Endothelial cell of umbilical vein (primary cell): ENCODE measurements around the gene PAPPA. TPM values are rescaled to one million over a fixed set of nuclear protein-coding genes. Genes with fewer than 3 reads are reported as not detected.

ENCODE experiments used
- BruUV-seq: library from RNA; stranded (reverse); fragments of 400-500 nt; replicated peaks from 2 replicates; lab custom pipeline; 2021; lab: Mats Ljungman, UMichigan
- CTCF ChIA-PET: fragments of 300-600, 350-600 bp; sonication (Branson Sonifier 250); formaldehyde crosslinking; loops from one replicate; lab custom pipeline; 2021; ENCODE audit warnings: antibody characterized with exemption, inconsistent platforms; lab: Charles Lee
- POLR2A ChIA-PET: fragments of 300-600, 350-600 bp; sonication (Branson Sonifier 250); formaldehyde crosslinking; loops from one replicate; lab custom pipeline; 2021; ENCODE audit warnings: antibody characterized with exemption, inconsistent platforms; lab: Charles Lee
- DNase-seq: peaks from one replicate; pipeline ENCODE4 v3.0.0-alpha.2; 2011; ENCODE audit warnings: low read depth, low spot score
- FAIRE-seq: peaks from 2 replicates; lab custom pipeline; 2011; peaks lifted over from hg19 to GRCh38; lab: Jason Lieb, UNC
- H2AFZ ChIP-seq: 2 replicates; pipeline ENCODE4 v1.6.0; 2012; ENCODE audit warnings: low read depth, low read length, control low read depth, inconsistent platforms
- H3K27ac ChIP-seq: 2 replicates; pipeline ENCODE4 v1.5.1; 2011; ENCODE audit warnings: low read depth, mild to moderate bottlenecking, control low read depth, low read length, moderate library complexity; ENCODE audit not compliant: insufficient read depth
- H3K27me3 ChIP-seq, 2 experiments: 2 replicates each; pipeline versions ENCODE4 v1.6.0 to v1.6.1; 2011; ENCODE audit warnings: low read length in 2 of 2, mixed read lengths in 1 of 2; ENCODE audit not compliant: control insufficient read depth in 2 of 2, insufficient read depth in 2 of 2
- H3K36me3 ChIP-seq, 2 experiments: 2 replicates in 1 of 2; 3 replicates in 1 of 2; pipeline ENCODE4 v1.5.1; 2011; ENCODE audit warnings: low read length in 2 of 2, mild to moderate bottlenecking in 1 of 2, moderate library complexity in 1 of 2; ENCODE audit not compliant: control insufficient read depth in 2 of 2, insufficient read depth in 2 of 2; ENCODE audit errors: extremely low read depth in 1 of 2
- H3K4me1 ChIP-seq: 3 replicates; pipeline ENCODE4 v1.5.1; 2011; ENCODE audit warnings: mild to moderate bottlenecking, low read length; ENCODE audit not compliant: control insufficient read depth, insufficient read depth; ENCODE audit errors: extremely low read depth
- H3K4me2 ChIP-seq: 2 replicates; pipeline ENCODE4 v1.6.1; 2011; ENCODE audit warnings: low read length, control low read depth, mixed read lengths; ENCODE audit not compliant: insufficient read depth
- H3K4me3 ChIP-seq, 3 experiments: fragments of 200-600 bp in 1 of 3; sonication (generic), shearing (Covaris generic) in 1 of 3; replicated peaks in 1 of 3; 2 replicates each; pipeline ENCODE4 v1.5.1; 2011 to 2016; ENCODE audit warnings: control low read depth in 3 of 3, low read length in 3 of 3, mild to moderate bottlenecking in 2 of 3, inconsistent platforms in 1 of 3, low read depth in 1 of 3, moderate library complexity in 1 of 3; ENCODE audit not compliant: insufficient read depth in 1 of 3
- H3K79me2 ChIP-seq: 2 replicates; pipeline ENCODE4 v1.6.0; 2012; ENCODE audit warnings: low read length, inconsistent platforms; ENCODE audit not compliant: control insufficient read depth, insufficient read depth
- H3K9ac ChIP-seq: replicated peaks from 2 replicates; pipeline ENCODE3; 2011; ENCODE audit warnings: low read length, control low read depth; ENCODE audit not compliant: insufficient read depth; ENCODE audit errors: extremely low read depth
- H3K9me1 ChIP-seq: replicated peaks from 3 replicates; pipeline ENCODE4 v1.6.0; 2011; ENCODE audit warnings: mild to moderate bottlenecking, low read length; ENCODE audit not compliant: control insufficient read depth, insufficient read depth; ENCODE audit errors: extremely low read depth
- H3K9me3 ChIP-seq: replicated peaks from 2 replicates; pipeline ENCODE4 v1.5.1; 2012; ENCODE audit warnings: low read length, inconsistent platforms; ENCODE audit not compliant: control insufficient read depth, insufficient read depth
- H4K20me1 ChIP-seq: replicated peaks from 2 replicates; pipeline ENCODE3; 2011; ENCODE audit warnings: mild to moderate bottlenecking, low read length; ENCODE audit not compliant: control insufficient read depth, insufficient read depth; ENCODE audit errors: extremely low read depth
- FOS ChIP-seq: IDR thresholded peaks from 2 replicates; pipeline ENCODE4 v1.6.1; 2011; ENCODE audit warnings: mild to moderate bottlenecking, low read length, moderate library complexity, borderline replicate concordance; ENCODE audit not compliant: insufficient read depth
- JUN ChIP-seq: IDR thresholded peaks from 2 replicates; pipeline ENCODE4 v1.6.1; 2011; ENCODE audit warnings: borderline replicate concordance, low read depth; ENCODE audit not compliant: insufficient read length, insufficient read depth
- MYC ChIP-seq: IDR thresholded peaks from one replicate; pipeline ENCODE4 v1.6.1; 2011; ENCODE audit warnings: mild to moderate bottlenecking, low read depth, low read length
- POLR2A ChIP-seq: IDR thresholded peaks from 2 replicates; pipeline ENCODE4 v1.6.1; 2012; ENCODE audit warnings: low read depth, mild to moderate bottlenecking, control low read depth, low read length
- POLR2AphosphoS5 ChIP-seq: IDR thresholded peaks from 2 replicates; pipeline ENCODE4 v1.6.1; 2012; ENCODE audit warnings: low read depth, mild to moderate bottlenecking, control low read depth, low read length, moderate library complexity; ENCODE audit not compliant: insufficient read depth
- dilution Hi-C: fragments of 300-500 bp; cut with MboI; formaldehyde crosslinking; loops from one replicate; pipeline ENCODE4 v1.15.0; 2019; ENCODE audit warnings: low sequenced_read_pairs; ENCODE audit not compliant: extremely low pct_ligation_motif_present
- intact Hi-C: fragments of 100-400 bp; cut with micrococcal nuclease; formaldehyde crosslinking; loops from one replicate; pipeline ENCODE4 v1.10.0; 2022
- polyA plus RNA-seq, 4 experiments: library from polyadenylated mRNA; depleted of rRNA in 3 of 4; stranded (reverse) in 3 of 4; unstranded in 1 of 4; fragments of >200 nt; gene quantifications; 2 replicates each; pipeline versions ENCODE4 v1.2.1 to v1.2.3, GENCODE V29; 2011 to 2012; ENCODE audit warnings: missing spikeins in 1 of 4
- total RNA-seq: library from RNA; stranded (reverse); gene quantifications from 2 replicates; pipeline ENCODE4 v1.2.3, GENCODE V29; 2021
- TF ChIP-seq, protein P1 (sequence below), 2 donors: IDR thresholded peaks; 1 replicate in 1 of 2; 2 replicates in 1 of 2; pipeline ENCODE4 v1.5.1; 2011; ENCODE audit warnings: low read length in 2 of 2, mild to moderate bottlenecking in 2 of 2, moderate library complexity in 2 of 2, control low read depth in 1 of 2, inconsistent platforms in 1 of 2, low read depth in 1 of 2; ENCODE audit not compliant: insufficient read depth in 1 of 2; ENCODE audit errors: extremely low read depth in 1 of 2
- TF ChIP-seq, protein P2 (sequence below): IDR thresholded peaks from 2 replicates; pipeline ENCODE4 v1.6.1; 2011; ENCODE audit not compliant: insufficient read depth, insufficient read length

PAPPA gene
- total and polyA plus RNA-seq, 2 donors (not counting 3 experiments of a cell fraction or from before 2014, with no cell fraction given): 0.13 to 0.41 TPM

DNA sequence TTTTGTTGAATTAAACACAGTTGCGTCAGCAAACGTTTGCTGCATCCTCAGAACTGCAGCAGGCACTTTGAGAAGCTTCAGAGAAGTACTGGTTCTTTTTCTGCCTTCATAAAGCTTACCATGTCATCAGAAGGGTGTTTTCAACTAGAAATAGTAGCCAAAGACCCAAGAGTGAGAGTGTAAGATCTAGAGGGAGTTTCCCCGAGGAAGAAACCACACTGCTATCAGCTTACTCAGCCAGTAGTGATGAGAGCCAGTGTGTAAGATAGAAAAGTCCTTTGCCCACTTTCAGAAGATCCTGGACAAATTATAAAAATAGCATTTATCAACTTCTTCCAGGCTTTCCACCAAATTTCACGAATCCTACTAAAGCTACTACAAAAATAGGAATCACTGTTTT is 154.5 kb downstream of the PAPPA start:
- TF ChIP-seq POLR2AphosphoS5 (no peak), MYC (no peak), FOS (no peak), JUN (no peak), POLR2A (no peak)
- TF ChIP-seq, protein P1, sequence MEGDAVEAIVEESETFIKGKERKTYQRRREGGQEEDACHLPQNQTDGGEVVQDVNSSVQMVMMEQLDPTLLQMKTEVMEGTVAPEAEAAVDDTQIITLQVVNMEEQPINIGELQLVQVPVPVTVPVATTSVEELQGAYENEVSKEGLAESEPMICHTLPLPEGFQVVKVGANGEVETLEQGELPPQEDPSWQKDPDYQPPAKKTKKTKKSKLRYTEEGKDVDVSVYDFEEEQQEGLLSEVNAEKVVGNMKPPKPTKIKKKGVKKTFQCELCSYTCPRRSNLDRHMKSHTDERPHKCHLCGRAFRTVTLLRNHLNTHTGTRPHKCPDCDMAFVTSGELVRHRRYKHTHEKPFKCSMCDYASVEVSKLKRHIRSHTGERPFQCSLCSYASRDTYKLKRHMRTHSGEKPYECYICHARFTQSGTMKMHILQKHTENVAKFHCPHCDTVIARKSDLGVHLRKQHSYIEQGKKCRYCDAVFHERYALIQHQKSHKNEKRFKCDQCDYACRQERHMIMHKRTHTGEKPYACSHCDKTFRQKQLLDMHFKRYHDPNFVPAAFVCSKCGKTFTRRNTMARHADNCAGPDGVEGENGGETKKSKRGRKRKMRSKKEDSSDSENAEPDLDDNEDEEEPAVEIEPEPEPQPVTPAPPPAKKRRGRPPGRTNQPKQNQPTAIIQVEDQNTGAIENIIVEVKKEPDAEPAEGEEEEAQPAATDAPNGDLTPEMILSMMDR (IDR thresholded peaks at IDR 0.05; ENCODE audit: extremely low read depth in 1 of 2, insufficient read depth in 1 of 2, low read depth in 1 of 2, low read length in 2 of 2): no peak
- TF ChIP-seq, protein P2, sequence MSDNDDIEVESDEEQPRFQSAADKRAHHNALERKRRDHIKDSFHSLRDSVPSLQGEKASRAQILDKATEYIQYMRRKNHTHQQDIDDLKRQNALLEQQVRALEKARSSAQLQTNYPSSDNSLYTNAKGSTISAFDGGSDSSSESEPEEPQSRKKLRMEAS: no peak
- Histone ChIP-seq H2AFZ (no peak overlapping the region), H4K20me1 (no peaks in the 10 kb centered on the region), H3K27ac (no peak overlapping the region), H3K9me1 (no peaks in the 10 kb centered on the region), H3K4me2 (no peak overlapping the region), H3K79me2 (no peaks in the 10 kb centered on the region), H3K9ac (no peak overlapping the region), H3K27me3 (no peaks in the 10 kb centered on the region), H3K9me3 (no peaks in the 10 kb centered on the region), H3K4me3 (no peak overlapping the region), H3K36me3 (no peaks in the 10 kb centered on the region), H3K4me1 (no peaks in the 10 kb centered on the region)
- no TSS peak for BruUV-seq
- DNase-seq: no peak
- dilution Hi-C loops: no loop called here
- POLR2A ChIA-PET: no interaction called here
- FAIRE-seq: no peak
- intact Hi-C loops: no loop called here
- CTCF ChIA-PET: no interaction called here
